RWPE2 (cell line): ENCODE results near the gene NLRC4.

Source experiments
- ATAC-seq: fragments of 200-7000 bp; cut with Tn5 transposase; 3 replicates; pipeline ENCODE4 v1.9.1; 2021; ENCODE audit warnings: low read depth
- DNase-seq: peaks from one replicate; pipeline ENCODE4 v3.0.0-alpha.2; 2020; ENCODE audit warnings: low spot score
- H3K27ac ChIP-seq: fragments of 450-650 bp; 2 replicates; pipeline ENCODE4 v1.5.1; 2017; ENCODE audit warnings: mild to moderate bottlenecking; ENCODE audit not compliant: poor library complexity, severe bottlenecking
- H3K27me3 ChIP-seq: fragments of 250-450 bp; sonication (Bioruptor Pico); 2 replicates; pipeline ENCODE4 v1.5.1; 2021; ENCODE audit warnings: mild to moderate bottlenecking, moderate library complexity; ENCODE audit not compliant: insufficient read depth, poor library complexity, severe bottlenecking
- H3K36me3 ChIP-seq: fragments of 250-450 bp; sonication (Bioruptor Pico); 2 replicates; pipeline ENCODE4 v1.5.1; 2020; ENCODE audit warnings: low read depth, mild to moderate bottlenecking, moderate library complexity
- H3K4me1 ChIP-seq: fragments of 250-450 bp; sonication (Bioruptor Pico); 2 replicates; pipeline ENCODE4 v1.5.1; 2021; ENCODE audit warnings: mild to moderate bottlenecking, moderate library complexity; ENCODE audit not compliant: insufficient read depth, poor library complexity, severe bottlenecking
- H3K4me3 ChIP-seq: fragments of 250-450 bp; sonication (Bioruptor Pico); 2 replicates; pipeline ENCODE4 v1.5.1; 2021; ENCODE audit warnings: mild to moderate bottlenecking, moderate library complexity; ENCODE audit not compliant: severe bottlenecking
- H3K9me3 ChIP-seq: fragments of 250-450 bp; sonication (Bioruptor Pico); 2 replicates; pipeline ENCODE4 v1.5.1; 2021; ENCODE audit warnings: mild to moderate bottlenecking, moderate library complexity; ENCODE audit not compliant: severe bottlenecking
- CTCF ChIP-seq: fragments of 450-650 bp; IDR thresholded peaks from one replicate; pipeline ENCODE4 v1.5.1; 2017; ENCODE audit warnings: mild to moderate bottlenecking, moderate library complexity; ENCODE audit not compliant: poor library complexity, severe bottlenecking

Gene NLRC4

GRCh38 chr2:32200814-32201213 is 63.9 kb downstream of the NLRC4 start:
- H3K27ac ChIP-seq: no peak overlapping the region
- ATAC-seq: no peak
- no peak for TF ChIP-seq CTCF
- no peak for DNase-seq
- H3K4me1 ChIP-seq: no peaks in the 10 kb centered on the region
- H3K9me3 ChIP-seq: no peaks in the 10 kb centered on the region
- H3K4me3 ChIP-seq: no peak overlapping the region
- peaks cover 50% of the 10 kb centered on the region for H3K36me3 ChIP-seq
- no peaks in the 10 kb centered on the region for H3K27me3 ChIP-seq

- no peaks in the 10 kb centered on the region for H3K9me3 ChIP-seq
- H3K27me3 ChIP-seq: no peaks in the 10 kb centered on the region
- DNase-seq: no peak
- H3K4me3 ChIP-seq: no peak overlapping the region
- H3K4me1 ChIP-seq: peaks cover 6% of the 10 kb centered on the region
- peaks cover 50% of the 10 kb centered on the region for H3K36me3 ChIP-seq
- ATAC-seq: no peak
- TF ChIP-seq CTCF: no peak
- H3K27ac ChIP-seq: no peak overlapping the region
Measured at GRCh38 chr2:32192418-32192817, 72.3 kb downstream of the NLRC4 start.

GRCh38 chr2:32189011-32189410 is 75.7 kb downstream of the NLRC4 start:
- Histone ChIP-seq H3K9me3 (no peaks in the 10 kb centered on the region), H3K36me3 (peaks cover 63% of the 10 kb centered on the region), H3K27me3 (no peaks in the 10 kb centered on the region), H3K4me1 (peaks cover 6% of the 10 kb centered on the region), H3K4me3 (no peak overlapping the region), H3K27ac (peak overlapping the region; percentile 15)
- no peak for DNase-seq
- TF ChIP-seq CTCF: no peak
- no peak for ATAC-seq

GRCh38 chr2:32182667-32183066 is 82.0 kb downstream of the NLRC4 start:
- Histone ChIP-seq H3K27ac (no peak overlapping the region), H3K27me3 (no peaks in the 10 kb centered on the region), H3K4me3 (no peak overlapping the region), H3K36me3 (peaks cover 53% of the 10 kb centered on the region), H3K9me3 (no peaks in the 10 kb centered on the region), H3K4me1 (no peaks in the 10 kb centered on the region)
- DNase-seq (no peak), ATAC-seq (no peak)
- no peak for TF ChIP-seq CTCF
